ENCODE data around the gene HDAC1.

GRCh38 chr1:32333251-32333963 is 41.5 kb downstream of the HDAC1 start:
- TF ChIP-seq CTCF (conservative IDR thresholded peaks at IDR 0.05 in 1 of 2, IDR thresholded peaks at IDR 0.05 in 1 of 2; ENCODE audit: extremely low read depth in 1 of 2, insufficient read depth in 1 of 2, low read depth in 1 of 2, low read length in 2 of 2) (no peak), EZH2 (IDR thresholded peaks at IDR 0.05; ENCODE audit: borderline replicate concordance, low read length) (no peak)
